T-helper 2 cell (primary cell): ENCODE measurements around the gene SF3A2.

Experiments
- DNase-seq, 5 experiments: peaks; one replicate each; pipeline versions ENCODE4 v3.0.0 to v3.0.0-alpha.2; 2012 to 2022

SF3A2 gene

DNA sequence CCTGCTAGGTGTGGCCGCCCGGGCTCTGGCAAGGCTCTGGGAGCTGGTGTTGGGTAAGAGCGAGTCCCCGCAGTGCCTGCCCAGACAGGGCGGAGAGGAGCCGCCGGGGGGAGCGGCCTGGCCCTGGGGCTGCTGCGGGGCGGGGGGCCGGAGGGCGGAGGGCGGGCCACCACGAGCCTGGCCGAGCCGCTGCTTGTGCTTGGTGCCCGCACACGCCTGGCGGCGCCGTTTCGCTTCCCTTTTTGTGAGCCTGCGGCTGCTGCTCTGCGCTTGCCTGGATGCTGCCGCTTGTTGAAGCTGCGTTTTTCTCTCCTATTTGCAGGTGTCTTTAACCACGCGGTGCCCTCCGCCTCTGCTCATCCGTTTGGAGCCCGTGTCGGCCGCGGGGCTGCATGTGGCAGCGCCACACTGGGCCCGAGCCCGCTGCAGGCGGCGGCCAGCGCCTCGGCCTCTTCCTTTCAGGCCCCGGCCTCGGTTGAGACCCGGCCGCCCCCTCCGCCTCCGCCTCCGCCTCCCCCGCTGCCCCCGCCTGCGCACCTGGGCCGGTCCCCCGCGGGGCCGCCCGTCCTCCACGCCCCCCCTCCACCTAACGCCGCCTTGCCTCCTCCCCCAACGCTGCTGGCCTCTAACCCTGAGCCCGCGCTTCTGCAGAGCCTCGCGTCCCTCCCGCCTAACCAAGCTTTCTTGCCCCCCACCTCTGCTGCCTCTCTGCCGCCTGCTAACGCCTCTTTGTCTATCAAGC is 9.0 kb upstream of the SF3A2 start:
- no peak for DNase-seq

DNA sequence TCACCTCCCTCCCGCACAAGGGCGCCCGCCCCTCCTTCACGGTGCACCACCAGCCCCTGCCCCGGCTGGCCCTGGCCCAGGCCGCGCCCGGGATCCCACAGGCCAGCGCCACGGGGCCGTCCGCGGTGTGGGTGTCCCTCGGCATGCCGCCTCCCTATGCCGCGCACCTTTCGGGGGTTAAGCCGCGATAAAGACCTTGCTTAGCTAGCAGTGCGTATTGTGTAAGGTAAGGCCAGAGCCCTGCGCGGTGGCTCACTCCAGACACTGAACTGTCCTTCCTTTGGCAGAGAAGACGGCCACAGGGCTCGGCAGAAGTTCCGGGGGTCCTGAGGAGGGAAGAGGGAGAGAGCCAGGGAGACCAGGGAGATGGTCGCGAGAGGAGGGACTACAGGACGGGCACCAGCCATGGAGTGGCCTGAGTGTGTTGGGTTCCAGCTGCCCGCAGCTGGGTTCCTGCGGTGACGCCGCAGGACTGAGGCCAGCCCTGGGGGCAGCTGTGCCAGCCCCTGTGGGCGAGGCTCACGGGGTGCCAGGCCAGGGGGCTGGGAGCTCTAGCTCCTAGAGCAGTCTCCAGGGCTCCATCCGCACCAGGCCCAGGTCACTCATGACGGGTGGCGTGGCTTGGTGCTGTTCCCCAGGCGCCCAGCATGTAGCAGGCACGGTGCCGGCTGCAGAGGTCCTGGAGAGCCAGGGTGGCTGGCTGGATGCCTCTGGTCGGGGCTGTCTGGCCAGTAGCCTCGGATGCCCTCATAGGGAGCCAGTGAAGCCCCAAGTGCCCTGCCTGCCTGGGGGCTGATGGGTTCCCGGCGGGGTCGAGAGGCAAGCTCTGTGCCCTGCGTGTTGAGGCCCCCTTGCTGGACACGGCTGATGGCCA is 8.2 kb upstream of the SF3A2 start:
- DNase-seq, result no peak

DNA sequence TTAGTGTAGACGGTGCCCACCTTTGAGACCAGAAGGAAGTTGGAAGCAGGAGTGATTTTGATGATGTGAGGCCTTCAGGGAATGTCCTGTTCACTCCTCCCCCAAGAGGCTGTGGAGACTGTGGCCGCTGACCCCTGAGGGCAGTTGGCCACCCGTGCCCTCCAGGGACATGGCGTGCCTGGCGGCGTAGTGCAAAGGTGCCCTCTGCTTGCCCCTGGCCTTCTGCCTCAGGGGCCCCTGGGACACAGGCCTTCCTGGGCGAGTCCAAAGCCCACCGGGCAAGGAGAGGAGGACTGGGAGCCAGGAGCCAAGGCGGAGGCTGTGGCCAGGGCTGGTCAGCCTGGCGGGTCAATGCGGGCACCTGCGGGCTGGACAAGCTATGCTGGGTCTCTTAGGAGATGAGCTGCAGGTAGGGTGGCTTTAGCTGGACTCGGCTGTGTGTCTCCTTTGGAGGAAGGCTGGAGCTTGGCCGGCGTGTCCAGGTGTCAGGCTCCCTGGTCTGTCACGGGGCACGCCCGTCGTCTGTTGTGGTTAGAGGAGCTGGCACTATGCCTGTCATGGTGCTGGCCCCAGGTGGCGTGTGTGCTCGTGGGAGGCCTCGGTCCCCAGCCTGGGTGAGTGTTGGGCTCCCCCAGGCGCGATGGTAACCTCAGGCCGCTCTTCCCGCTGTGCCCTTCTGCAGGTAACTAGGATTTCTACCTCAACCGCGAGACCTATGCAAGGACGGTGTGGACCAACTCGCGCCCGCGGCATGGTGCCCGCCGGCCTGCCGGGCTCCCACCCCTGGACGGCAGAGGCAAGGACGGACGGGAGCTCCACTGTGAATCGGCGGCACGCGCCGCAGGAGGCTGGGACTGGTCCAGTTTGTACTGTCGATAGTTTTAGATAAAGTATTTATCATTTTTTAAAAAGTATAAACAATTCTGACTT is 7.3 kb upstream of the SF3A2 start:
- DNase-seq, result no peak

- DNase-seq, result no peak
Measured at GRCh38 chr19:2230033-2230531, 6.5 kb upstream of the SF3A2 start.

DNA sequence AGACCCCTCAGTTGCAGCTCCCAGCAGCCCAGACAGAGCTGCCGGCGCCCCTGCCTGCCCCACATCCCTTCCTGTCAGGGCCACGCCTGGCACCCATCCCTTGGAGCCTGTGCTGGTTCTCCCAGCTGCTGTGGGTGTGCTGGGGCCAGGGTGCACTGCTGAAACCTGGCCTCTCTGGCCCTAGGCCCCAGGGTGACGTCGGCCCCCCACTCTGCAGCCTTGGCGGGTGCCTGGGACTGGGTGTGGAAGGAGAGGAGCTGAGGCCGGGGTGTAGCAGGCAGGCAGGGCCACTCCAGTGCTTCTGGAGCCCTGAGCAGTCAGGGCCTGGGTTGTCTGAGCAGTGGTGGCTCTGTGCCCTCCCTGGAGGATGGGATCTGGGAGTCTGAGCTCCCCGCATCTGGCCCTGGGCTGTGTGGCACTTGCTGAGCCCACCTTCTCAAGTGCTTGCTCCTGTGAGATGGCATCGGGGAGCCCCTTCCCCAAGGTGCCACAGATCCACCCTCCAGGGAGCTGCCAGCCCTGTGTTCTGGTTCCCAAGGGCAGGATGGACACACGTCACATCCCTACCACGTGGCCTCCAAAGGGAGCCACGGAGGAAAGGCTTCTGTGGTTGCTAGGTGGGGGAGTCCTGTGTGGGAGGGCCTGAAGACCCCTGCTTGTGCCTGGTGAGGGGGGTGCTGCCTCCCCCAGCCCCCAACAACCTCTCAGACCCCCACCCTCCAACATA is 5.7 kb upstream of the SF3A2 start:
- no peak for DNase-seq

GRCh38 chr19:2231621-2232221 is 4.9 kb upstream of the SF3A2 start:
- DNase-seq, result no peak

DNA sequence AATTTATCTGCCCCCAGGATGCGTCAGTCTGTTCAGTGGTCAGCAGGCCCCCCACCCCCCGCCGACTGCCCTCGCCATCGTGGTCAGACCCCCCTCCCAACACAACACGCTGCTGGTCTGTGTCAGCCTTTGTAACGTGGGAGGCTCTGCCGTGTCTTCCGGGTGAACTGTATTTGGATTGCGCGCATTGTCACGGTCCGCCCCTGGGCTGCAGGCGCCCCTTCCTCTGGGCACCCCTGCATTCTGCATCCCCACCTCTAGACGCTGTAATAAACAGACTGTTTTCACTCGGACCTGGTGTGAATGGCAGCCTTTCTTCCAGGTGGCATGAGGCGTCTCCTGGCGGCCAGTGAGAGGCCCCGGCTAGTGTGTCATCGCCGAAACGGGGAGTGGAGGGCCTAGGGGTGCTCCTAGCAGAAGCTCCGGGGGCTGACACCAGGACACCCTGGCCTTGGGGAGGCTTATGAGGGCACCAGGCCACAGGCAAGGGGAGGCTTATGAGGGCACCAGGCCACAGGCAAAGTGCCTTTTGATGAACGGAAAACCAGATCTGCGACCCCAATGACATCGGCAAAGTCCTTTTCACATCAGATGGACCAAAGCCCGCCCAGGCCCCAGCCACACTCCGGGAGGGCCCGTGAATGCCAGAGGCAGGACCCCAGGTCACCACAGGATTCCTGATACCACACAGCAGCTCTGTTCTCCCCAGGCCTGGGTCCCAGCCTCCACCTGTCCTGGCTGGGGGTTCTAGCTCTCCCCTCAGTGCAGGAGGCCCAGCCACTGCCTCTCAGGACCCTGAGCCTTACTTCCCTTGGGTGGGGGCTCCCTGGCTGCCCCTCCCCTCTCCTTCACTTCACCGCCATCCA is 4.1 kb upstream of the SF3A2 start:
- DNase-seq, result no peak

GRCh38 chr19:2233601-2234280 is 2.9 kb upstream of the SF3A2 start:
- DNase-seq, result no peak

DNA sequence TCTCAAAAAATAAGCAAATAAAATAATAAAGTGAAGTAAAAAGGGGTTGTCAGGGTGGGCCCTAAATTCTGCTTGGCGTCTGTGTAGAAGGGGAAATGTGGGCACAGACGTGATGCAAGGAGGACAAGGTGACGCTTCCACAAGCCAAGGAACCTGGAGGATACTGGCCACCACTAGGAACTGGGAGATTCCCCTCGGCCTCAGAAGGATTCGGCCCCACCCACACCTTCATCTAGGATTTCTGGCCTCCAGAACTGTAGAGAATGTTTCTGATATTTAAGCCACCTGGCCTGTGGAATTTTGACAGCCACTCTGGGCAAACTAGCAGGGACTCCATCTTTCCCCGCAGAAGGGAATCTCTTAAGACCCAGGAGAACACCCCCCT is 1.6 kb upstream of the SF3A2 start:
- DNase-seq, result no peak

DNA sequence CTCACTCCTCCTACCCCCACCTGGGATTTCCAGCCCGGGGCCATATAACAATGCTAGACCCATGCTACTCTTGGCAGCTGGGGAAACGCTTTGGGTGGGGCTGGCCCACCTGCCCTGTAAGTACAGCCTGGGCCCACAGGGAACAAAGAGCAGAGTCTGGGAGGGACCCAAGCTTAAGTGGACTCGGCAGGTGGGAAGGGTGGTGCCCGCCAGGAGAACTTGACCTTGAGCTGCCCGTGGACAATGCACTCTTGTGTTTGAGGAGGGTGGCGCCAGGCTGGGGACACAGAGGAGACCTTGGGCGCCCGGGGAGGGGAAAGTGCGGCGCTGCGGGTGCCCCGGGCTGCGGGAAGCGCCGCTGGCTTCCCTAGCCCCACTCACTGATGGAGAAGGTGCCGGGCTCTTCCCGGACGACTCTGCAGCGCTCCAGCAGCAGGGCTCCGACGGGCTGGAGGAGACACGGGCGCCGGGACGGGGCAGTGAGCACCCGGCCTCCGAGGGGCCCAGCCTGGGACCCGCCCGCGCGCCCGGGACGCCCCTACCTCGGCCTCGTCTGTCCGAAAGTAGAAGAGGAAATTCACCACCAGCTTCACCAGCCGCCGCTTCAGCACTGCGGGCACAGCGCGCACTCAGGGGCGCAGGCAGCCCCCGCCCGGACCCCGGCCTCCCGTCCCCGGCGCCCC is 1.1 kb upstream of the SF3A2 start:
- no peak for DNase-seq

DNA sequence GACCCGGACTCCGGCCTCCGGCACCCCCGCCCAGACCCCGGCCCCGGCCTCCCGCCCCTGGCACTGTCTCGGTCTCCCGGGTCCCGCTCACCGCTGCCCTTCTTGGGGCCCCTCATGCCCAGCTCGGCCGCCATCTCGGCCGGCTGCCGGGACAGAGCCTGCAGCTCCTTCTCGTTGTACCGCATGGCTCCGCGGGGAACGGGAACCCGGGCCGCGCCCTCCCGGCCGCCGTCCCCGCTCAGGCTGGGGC is 635 bp upstream of the SF3A2 start:
- DNase-seq, result no peak

DNA sequence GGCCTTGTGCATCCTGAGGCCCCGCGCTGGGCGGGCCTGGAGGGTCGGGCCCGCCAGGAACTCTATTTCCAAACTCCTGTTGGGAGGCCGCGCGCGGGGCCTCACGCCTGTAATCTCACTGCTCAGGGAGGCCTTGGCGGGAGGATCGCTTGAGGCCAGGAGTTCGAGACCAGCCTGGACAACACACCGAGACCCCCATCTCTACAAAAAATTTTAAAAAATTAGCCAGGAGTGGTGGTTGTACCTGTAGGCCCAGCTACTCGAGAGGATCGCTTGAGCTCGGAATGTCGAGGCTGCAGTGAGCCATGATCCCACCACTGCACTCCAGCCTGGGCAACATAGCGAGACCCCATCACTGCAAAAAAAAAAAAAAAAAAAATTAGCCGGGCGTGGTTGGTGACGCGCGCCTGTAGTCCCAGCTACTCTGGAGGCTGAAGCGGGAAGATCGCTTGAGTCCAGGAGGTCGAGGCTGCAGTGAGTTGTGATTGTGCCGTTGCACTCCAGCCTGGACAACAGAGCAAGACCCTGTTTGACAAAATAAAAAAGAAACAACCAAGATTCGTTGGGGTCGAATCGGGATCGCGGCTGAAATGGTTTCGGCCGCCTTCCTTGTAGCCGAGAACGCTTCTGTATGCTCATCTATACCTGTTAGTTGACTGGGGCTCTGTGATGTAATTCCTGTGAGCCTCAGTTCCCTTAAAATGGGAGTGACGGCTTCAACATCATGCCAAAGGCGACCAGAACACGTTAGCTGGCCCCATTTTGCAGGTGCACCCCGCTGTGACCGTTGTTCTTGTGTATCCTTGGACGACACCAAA is 636 bp downstream of the SF3A2 start:
- no peak for DNase-seq

DNA sequence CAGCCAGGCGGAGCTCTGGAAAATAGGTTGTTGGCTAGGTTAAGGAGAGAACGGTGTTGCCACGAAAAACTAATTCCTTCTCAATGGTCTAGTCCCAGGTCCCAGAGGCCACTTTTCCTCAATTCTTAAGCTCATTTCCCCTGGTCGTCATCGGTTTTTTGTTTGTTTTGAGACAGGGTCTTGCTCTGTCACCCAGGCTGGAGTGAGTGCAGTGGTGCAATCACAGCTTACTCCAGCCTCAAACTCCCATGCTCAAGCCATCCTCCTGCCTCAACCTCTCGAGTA is 1.2 kb downstream of the SF3A2 start:
- no peak for DNase-seq

- no peak for DNase-seq
Measured at GRCh38 chr19:2239173-2239572, 2.5 kb downstream of the SF3A2 start.

DNA sequence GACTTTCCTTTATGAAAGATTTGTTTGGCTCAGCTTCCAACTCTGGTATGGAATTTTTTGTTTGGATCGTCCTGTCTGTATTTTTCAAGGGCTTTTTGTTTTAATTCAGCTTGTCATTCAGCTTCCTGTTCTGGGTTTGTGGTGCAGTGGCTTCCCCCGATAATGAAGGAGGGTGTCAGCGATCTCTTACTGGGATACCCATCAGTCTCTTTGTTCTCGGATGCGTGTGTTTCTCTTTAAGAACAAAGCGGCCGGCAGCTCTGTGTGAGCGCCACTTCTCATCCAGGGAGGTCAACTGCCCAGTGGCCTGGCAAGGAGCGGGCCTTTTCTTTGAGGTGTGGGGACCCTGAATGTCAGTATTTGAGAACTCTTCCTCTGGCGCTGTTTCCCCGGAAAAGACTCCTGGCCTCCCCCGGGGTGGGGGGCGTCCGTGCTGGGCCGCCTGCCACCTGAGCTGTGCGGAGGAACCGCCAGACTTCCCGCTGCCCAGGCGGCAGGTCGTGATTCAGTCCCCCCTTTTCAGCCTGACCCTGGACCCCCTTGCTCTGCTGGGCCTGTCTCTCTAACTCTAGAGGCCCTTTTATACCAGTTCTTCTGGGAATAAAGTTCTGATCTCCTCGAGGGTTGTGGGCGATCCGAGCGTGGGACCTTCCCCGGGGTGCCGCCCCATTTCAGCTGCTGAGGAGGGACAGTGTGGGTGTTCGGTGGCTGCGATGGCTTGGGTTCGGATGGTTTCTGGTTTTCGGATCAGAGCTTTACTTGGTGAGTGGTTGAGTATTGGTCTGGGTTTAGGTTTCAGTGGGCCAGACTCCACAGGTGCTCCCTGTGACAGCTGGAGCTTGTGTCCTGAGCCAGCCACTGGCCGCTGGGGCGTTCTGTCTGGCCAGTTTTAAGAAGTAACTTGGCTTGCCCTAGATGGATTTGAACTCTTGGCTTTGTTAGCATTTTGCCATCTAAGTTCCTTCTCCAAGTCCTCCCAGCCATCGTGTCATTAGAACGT is 3.4 kb downstream of the SF3A2 start:
- peak in 3 of 5 experiments; percentile 33 to 69 (median 52) for DNase-seq

- no peak for DNase-seq
Measured at GRCh38 chr19:2240881-2241760, 4.5 kb downstream of the SF3A2 start.

DNA sequence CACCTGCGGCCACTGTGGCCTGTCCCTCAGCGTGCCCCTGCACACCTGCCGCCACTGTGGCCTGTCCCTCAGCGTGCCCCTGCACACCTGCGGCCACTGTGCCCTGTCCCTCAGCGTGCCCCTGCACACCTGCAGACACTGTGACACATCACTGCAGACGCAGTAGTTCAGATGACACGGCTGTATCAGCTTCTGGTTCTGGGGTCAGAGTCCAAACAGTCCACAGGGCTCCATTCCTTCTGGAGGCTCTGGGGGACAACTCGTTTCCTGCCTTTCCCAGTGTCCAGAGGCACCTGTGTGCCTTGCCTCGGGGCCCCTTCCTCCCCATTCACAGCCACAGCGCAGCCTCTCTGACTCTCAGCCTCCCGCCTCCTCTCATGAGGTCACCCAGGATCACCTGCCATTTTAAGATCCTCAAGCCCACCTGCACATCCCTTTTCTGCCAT is 5.5 kb downstream of the SF3A2 start:
- no peak for DNase-seq
